ENCODE data around the gene CALR3.

DNA sequence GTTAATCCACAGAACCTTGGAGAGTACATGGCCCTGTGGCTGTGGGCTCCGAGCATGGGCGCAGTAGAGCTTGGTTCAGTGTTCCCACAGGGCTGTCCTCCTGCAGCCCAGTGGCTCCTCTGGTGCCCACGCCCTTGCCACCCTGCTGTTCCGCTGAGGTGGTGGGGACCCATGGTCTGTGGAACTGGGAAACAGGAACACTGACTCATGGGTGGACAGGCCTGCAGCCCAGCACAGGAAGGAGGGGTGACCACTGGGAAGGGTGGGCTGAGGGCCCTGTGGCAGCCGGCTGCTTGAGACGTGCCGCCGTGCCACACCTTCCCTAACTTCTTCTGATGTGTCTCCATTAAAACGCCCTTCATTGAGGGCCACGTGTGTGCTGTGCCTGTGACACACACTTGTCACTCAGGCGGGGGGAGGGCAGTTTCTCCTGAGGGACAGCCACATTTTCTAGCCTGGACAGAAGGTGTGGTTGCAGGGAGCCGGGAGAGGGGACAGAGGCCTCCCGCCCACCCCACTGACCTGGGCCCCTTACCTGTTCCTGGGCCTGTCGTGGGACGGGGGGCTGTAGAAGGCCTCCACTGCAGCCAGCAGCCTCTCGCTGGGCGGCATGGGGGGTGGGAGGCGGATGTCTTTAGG, 25.1 kb upstream of the CALR3 start:
- TF ChIP-seq POLR2A (IDR thresholded peaks at IDR 0.05): no peak
- TF ChIP-seq, protein P1, sequence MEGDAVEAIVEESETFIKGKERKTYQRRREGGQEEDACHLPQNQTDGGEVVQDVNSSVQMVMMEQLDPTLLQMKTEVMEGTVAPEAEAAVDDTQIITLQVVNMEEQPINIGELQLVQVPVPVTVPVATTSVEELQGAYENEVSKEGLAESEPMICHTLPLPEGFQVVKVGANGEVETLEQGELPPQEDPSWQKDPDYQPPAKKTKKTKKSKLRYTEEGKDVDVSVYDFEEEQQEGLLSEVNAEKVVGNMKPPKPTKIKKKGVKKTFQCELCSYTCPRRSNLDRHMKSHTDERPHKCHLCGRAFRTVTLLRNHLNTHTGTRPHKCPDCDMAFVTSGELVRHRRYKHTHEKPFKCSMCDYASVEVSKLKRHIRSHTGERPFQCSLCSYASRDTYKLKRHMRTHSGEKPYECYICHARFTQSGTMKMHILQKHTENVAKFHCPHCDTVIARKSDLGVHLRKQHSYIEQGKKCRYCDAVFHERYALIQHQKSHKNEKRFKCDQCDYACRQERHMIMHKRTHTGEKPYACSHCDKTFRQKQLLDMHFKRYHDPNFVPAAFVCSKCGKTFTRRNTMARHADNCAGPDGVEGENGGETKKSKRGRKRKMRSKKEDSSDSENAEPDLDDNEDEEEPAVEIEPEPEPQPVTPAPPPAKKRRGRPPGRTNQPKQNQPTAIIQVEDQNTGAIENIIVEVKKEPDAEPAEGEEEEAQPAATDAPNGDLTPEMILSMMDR (IDR thresholded peaks at IDR 0.05): no peak
